ENCODE data around the gene BCL2L15. TPM values are rescaled to one million over a fixed set of nuclear protein-coding genes. Genes with fewer than 3 reads are reported as not detected.

Gene BCL2L15
- total and polyA plus RNA-seq, 10 of the 15 experiments (the other 5 are each of a cell fraction or from before 2014, with no cell fraction given): 0.42 to 1.2 (median 0.59) TPM

DNA sequence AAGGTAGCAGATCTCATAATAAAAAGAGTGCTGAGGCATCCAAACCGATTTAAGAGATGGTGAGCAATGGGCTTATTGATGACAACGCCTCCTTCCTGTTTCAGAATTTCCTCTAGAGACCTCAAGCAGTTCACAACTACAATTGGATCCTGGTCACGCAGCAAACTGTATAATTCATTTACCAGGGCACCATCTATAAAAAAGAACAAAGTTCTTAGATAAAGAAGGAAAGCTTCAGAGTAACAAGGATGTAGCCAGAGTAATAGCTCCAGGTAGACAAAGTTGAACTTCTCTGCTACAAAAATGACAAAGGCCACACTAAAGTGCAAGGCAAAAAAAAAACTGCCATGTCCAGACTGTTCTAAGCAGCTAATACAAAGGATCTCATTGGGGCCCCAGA lies 13.8 kb upstream of the BCL2L15 start:
- H2AFZ ChIP-seq (ENCODE audit: control insufficient read depth, low read depth, low read length): no peak overlapping the region
- no peak for ATAC-seq
- no peak overlapping the region for H3K4me3 ChIP-seq
- no peaks in the 10 kb centered on the region for H3K4me1 ChIP-seq (ENCODE audit: control insufficient read depth, insufficient read depth, low read length)
- BruUV-seq (replicated peaks): no TSS peak
- no peaks in the 10 kb centered on the region for H3K27me3 ChIP-seq (replicated peaks in 1 of 2; ENCODE audit: control insufficient read depth in 2 of 2, insufficient read depth in 2 of 2, low read length in 1 of 2)
- H3K9ac ChIP-seq (ENCODE audit: control insufficient read depth, insufficient read depth, low read length): no peak overlapping the region
- peaks cover 31% of the 10 kb centered on the region for H3K79me2 ChIP-seq (ENCODE audit: control insufficient read depth, insufficient read depth, low read length)
- no peaks in the 10 kb centered on the region for H3K9me3 ChIP-seq (replicated peaks; ENCODE audit: control insufficient read depth, insufficient read depth, low read length)
- RAD21 ChIA-PET (ENCODE audit: unreplicated experiment): interaction anchor here (1.1 to 4.6 kb wide), 6 partner anchors 22 to 42 kb away, joined by 3 to 19 read pairs (median 4); no protein-coding TSS in a partner anchor
- 57% methylated on average over 3 of the region's 3 CpGs for WGBS (ENCODE audit: insufficient coverage, insufficient replicate concordance, low lambda C conversion rate, missing lambda C conversion rate)
- no peaks in the 10 kb centered on the region for H4K20me1 ChIP-seq (ENCODE audit: control insufficient read depth, insufficient read depth)
- in situ Hi-C loops (cut with MboI): loop anchor here (5.0 kb wide), 1 partner anchor 64 kb away; no protein-coding TSS in a partner anchor
- intact Hi-C loops (cut with micrococcal nuclease; ENCODE audit: unreplicated experiment): loop anchor here (10.0 kb wide), 1 partner anchor 146 kb away; the partner anchor contains the start of gene PHTF1
- POLR2A ChIA-PET: interaction anchor here (0.6 to 3.0 kb wide), 4 partner anchors 9 to 32 kb away, joined by 4 to 16 read pairs (median 5); no protein-coding TSS in a partner anchor
- SMC1A ChIA-PET (ENCODE audit: uncharacterized antibody, unreplicated experiment): interaction anchor here (0.9 to 7.9 kb wide), 8 partner anchors 12 to 84 kb away, joined by 3 to 205 read pairs (median 18); partner anchors contain the start of genes BCL2L15 and HIPK1
- no peak overlapping the region for H3K27ac ChIP-seq (ENCODE audit: control insufficient read depth, insufficient read depth)
- H3K4me2 ChIP-seq (ENCODE audit: control insufficient read depth, insufficient read depth): no peak overlapping the region
- FAIRE-seq: no peak
- CTCF ChIA-PET: interaction anchor here (0.8 to 7.7 kb wide), 7 partner anchors 14 to 67 kb away, joined by 4 to 79 read pairs (median 44); partner anchors contain the start of genes BCL2L15 and HIPK1
- TF ChIP-seq FOS (IDR thresholded peaks at IDR 0.05; ENCODE audit: borderline replicate concordance, extremely low read depth, insufficient read length) (no peak), NFIC (IDR thresholded peaks at IDR 0.05; ENCODE audit: low read depth, low read length) (no peak), IKZF2 (IDR thresholded peaks at IDR 0.05) (no peak), RFX5 (IDR thresholded peaks at IDR 0.05; ENCODE audit: low read depth, low read length) (no peak), MEF2A (IDR thresholded peaks at IDR 0.05; ENCODE audit: insufficient read depth, low read depth, low read length) (no peak), MTA2 (IDR thresholded peaks at IDR 0.05; ENCODE audit: low read depth) (no peak), POLR2A (IDR thresholded peaks at IDR 0.05; ENCODE audit: low read depth, low read length) (no peak), KLF5 (IDR thresholded peaks at IDR 0.05; ENCODE audit: partially characterized antibody) (no peak), CHD1 (IDR thresholded peaks at IDR 0.05; ENCODE audit: low read depth, low read length) (no peak), ZSCAN29 (IDR thresholded peaks at IDR 0.05) (no peak)
- TF ChIP-seq, protein P1, sequence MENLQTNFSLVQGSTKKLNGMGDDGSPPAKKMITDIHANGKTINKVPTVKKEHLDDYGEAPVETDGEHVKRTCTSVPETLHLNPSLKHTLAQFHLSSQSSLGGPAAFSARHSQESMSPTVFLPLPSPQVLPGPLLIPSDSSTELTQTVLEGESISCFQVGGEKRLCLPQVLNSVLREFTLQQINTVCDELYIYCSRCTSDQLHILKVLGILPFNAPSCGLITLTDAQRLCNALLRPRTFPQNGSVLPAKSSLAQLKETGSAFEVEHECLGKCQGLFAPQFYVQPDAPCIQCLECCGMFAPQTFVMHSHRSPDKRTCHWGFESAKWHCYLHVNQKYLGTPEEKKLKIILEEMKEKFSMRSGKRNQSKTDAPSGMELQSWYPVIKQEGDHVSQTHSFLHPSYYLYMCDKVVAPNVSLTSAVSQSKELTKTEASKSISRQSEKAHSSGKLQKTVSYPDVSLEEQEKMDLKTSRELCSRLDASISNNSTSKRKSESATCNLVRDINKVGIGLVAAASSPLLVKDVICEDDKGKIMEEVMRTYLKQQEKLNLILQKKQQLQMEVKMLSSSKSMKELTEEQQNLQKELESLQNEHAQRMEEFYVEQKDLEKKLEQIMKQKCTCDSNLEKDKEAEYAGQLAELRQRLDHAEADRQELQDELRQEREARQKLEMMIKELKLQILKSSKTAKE (IDR thresholded peaks at IDR 0.05; ENCODE audit: low read depth, poor library complexity, severe bottlenecking): no peak
- DNase-seq (ENCODE audit: low read depth, low spot score): no peak
- H3K36me3 ChIP-seq (ENCODE audit: control insufficient read depth in 2 of 2, insufficient read depth in 2 of 2, low read length in 1 of 2): peaks cover 3 to 12% of the 10 kb centered on the region in 2 experiments; a peak in 2 of 4 replicates

Measured in GM12878 (cell line).